SU-DHL-6 (cell line): ENCODE measurements around the gene HDAC11.

Source experiments
- EZH2phosphoT487 ChIP-seq: fragments of 200-600 bp; sonication (generic), shearing (Covaris generic); conservative IDR thresholded peaks from 2 replicates; pipeline ENCODE4 v1.6.1; 2018; ENCODE audit warnings: mild to moderate bottlenecking, antibody characterized with exemption, low read length, moderate library complexity, mixed read lengths
- TF ChIP-seq, protein P1 (sequence below): fragments of 200-600 bp; sonication (generic); IDR thresholded peaks from one replicate; pipeline ENCODE4 v1.5.1; 2017; ENCODE audit warnings: antibody characterized with exemption, mild to moderate bottlenecking, low read length, moderate library complexity; ENCODE audit not compliant: insufficient read depth, poor library complexity, severe bottlenecking

DNA sequence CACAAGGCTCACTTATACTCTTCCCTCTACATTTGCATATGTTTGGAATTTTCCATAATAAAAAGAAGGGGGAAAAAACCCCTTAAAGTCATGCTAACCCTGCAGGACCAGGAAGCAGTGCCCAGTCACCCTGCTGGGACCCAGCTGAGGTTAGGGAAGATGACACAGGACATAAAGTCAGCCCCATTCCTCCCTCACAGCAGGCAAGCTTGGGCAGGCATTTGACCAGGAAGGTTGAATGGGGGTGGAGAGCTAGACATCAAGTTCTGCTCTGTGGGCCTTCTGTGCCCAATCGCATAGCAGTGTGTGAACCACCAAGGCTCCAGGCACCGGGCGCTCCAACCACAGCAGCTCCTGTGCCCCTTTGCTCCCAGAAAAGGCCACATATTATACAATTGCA lies 7.1 kb upstream of the HDAC11 start:
- TF ChIP-seq EZH2phosphoT487 = no peak
- TF ChIP-seq, protein P1, sequence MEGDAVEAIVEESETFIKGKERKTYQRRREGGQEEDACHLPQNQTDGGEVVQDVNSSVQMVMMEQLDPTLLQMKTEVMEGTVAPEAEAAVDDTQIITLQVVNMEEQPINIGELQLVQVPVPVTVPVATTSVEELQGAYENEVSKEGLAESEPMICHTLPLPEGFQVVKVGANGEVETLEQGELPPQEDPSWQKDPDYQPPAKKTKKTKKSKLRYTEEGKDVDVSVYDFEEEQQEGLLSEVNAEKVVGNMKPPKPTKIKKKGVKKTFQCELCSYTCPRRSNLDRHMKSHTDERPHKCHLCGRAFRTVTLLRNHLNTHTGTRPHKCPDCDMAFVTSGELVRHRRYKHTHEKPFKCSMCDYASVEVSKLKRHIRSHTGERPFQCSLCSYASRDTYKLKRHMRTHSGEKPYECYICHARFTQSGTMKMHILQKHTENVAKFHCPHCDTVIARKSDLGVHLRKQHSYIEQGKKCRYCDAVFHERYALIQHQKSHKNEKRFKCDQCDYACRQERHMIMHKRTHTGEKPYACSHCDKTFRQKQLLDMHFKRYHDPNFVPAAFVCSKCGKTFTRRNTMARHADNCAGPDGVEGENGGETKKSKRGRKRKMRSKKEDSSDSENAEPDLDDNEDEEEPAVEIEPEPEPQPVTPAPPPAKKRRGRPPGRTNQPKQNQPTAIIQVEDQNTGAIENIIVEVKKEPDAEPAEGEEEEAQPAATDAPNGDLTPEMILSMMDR = no peak
